Renal pelvis (tissue), 4 donors: ENCODE data around the gene ZRANB2. TPM values are rescaled to one million over a fixed set of nuclear protein-coding genes. Genes with fewer than 3 reads are reported as not detected.

ENCODE experiments used
- DNase-seq: peaks from one replicate; pipeline ENCODE4 v3.0.0-alpha.2; 2013
- polyA plus RNA-seq, 3 donors: library from polyadenylated mRNA; unstranded; fragments of 120-200 nt; gene quantifications; one replicate each; pipeline ENCODE4 v1.2.1, GENCODE V29; 2013; ENCODE audit not compliant: insufficient read length in 3 of 3

Gene ZRANB2
- polyA plus RNA-seq, 3 donors, result 143 to 203 (median 202) TPM

DNA sequence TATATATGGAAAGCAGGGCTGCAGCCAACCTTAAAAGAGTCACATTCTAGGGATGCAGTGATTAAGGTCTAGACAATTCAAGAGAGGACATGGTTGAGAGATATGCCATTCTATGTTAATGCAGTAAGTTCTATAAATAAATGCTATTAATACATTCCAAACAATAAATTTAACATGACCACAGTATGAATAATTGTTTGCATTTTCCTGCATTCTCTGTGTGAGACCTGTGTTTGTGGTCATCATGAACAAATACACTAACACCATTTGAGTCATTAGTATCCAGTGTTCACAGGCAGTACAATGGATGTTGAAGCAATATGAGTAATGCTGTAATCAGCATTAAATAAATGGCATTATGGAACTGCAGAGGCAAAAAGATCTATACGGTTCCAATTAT lies 5.5 kb upstream of the ZRANB2 start:
- no peak for DNase-seq

DNA sequence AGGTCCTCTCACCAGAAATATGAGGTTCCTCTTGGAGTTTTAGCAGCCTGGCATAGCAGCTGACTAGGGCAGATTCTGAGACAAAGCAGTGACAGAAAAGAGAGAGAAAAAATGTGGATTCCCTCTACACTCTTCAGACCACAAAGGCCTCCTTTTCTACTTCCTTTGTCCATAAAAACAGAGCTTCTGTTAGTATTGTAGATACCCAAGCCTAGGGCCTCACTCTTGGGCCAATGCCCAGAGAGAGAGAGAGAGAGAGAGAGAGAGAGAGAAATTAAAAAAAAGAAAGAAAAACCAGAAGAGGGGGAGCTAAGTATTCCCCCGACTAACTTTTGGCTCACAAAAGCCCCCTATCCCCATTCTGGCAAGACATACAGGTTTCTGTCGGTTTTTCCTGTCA lies 2.4 kb upstream of the ZRANB2 start:
- no peak for DNase-seq

DNA sequence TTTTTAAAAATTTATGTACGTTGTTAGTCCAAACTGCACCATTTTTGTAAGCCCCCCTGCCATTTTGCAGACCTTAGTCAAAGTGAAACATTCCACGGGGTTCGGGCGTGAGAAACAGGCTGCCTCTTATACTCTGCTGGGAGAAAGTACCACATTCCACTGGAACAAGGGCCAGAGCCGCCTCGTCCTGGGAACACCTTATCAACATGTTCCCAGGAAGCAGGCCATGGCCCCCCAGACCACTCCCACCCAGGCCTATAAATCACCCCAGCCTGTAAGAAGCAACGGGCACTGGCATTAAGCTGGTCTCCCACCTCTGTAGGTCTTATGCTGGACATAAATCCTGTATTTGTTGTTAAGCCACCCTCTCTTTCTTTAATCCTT lies 854 bp upstream of the ZRANB2 start:
- DNase-seq, result peak; percentile 3

DNA sequence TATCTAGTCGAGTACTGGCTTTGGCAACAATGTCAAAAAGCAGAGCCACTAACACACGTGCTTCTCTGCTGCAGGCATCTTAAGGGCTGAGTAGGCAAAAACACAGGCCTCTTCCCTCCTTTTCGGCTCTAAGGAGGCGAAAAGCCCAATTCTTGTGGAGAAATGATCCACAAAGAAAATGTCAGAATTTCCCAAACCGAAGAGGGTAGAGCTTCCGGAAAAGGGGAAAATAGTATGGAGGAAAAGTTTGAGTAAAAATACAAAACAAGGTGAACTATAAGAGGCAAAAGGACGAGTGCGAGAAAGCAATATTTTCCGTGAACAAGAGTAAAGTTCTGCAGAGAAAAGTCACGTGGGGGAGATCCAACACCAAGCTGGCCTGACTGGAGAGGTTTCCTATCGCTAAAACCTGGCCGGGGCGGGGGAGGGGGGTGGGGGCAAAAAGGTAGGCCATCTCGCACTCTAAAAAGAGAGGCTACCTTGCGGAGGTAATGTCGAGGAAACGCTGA lies 551 bp downstream of the ZRANB2 start:
- peak; percentile 19 for DNase-seq

DNA sequence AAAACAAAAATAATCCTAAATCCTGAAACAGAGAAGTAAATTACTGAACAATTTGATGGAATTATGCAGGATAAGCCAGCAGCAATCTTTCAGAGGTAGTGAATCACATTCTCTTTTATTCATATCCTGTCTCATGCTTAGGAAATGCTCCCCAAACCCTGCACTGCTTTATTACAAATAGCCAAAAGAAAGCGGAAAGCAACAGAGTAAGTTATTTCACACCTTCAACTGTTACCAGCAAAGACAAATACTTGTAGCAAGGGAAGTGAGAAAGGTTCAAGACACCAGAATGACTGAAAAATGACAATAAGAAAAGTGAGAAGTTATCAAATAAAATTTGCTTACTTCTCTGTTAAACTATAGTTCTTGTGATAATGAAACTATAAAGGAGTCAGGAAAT lies 6.2 kb downstream of the ZRANB2 start:
- no peak for DNase-seq

DNA sequence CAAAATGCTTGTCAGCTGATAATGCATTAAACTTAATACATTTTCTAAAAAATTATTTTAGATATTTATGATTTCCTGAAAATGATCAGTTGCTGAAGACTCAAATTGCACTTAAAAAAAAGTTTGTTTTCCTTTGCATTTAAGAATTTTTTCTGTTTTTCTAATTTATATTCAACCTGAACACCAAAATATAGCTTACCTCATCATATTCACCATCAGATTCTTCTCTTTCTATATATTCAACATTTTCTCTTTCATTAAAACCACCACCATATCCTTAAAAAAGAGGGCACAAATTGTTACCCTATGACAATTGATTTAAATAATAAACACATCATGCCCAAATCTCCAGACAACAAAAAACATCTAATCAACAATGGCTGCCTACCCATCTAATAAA lies 8.6 kb downstream of the ZRANB2 start:
- no peak for DNase-seq

DNA sequence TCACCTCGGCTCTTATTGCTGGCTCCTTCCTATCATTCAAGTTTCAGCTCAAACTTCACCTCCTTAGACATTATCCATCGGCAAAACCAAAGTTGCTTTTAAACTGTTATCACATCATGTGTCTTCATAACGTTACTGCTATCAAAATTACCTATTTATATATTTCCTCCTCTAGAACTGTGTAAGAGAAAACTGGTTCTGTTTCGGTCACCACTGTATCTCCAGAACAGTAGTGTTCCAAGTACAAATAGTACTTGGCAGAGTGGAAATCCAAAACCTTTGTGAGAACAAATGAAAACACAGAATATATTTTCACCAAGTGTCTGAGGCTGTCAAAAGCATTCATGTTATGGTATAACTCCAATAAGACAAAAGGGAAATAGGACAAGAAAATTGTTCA lies 9.1 kb downstream of the ZRANB2 start:
- DNase-seq, result no peak

DNA sequence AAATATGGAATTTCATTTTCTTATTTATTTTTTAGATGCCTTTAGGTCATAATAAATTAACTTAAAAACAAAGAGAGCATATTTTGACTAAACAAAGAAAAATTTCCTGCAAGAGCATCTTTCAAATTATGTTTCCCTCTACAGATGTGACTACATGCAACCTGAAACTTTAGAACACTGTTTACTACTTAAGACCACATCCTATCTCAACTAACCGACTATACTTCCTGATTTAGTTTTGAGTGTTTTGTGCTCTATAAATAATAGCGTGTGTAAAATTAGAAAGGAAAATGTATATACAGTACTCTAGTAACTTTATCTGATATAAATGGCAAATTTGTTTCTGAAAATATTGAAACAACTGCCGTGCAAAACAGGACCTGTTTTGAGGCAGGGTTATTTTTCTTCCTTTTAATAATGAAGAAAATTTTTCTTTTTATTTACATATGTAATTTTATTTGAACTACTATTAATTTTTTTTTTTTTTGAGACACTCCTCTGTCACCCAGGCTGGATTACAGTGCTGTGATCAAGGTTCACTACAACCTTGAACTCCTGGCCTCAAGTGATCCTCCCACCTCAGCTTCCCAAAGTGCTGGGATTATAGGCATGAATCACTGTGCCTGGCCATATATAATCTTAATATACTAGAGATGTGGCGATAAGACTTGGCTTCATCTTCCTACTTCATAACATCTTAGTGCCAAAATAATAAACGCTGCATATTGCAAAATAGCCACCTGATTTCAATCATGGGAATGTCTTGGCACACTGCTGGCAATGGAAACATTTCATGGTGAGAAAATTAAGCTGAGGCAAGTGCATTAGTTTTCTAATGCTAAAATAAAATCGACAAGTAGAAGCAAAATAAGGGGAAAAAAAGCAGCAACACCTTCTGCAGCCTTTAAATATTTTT lies 12.3 kb downstream of the ZRANB2 start:
- no peak for DNase-seq

DNA sequence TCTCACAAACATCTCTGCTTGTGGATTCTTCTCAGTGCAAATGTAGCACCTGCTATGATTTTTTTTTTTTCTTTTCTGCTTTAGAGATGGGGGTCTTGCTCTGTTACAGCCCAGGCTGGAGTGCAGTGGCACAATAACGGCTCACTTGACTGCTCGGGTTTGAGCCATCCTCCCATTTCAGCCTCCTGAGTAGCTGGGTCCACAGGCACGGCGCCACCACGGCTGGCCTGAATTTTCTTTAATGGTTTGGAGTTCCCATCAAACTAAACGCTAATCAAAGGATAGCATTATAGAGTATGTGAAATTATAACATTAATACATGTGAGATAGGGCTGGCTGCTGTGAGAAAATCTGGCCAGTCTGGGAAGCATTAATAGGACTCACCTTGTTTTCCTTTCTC lies 26.0 kb downstream of the ZRANB2 start:
- DNase-seq, result no peak

DNA sequence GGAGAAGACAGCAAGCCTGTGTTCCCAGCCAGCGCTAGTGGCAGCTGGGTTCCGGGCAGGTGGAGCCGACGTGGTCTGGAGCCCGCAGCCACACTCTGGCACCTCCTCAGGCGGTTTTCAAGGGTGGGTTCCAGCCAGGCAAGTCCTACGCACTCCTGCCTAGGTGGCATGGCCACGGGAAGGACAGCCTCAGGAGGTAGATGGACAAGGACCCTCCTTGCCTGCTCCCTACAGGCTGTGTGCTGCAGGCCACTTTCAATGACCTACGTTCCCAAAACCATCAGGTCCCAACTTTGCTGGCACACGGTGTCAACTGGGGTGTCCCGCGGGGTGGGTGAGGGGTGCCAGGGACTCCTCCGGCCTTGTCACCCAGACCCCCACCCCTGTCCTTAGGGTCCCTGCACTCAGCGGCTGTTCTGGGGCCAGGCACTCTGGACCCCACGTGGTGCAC lies 26.5 kb downstream of the ZRANB2 start:
- no peak for DNase-seq

DNA sequence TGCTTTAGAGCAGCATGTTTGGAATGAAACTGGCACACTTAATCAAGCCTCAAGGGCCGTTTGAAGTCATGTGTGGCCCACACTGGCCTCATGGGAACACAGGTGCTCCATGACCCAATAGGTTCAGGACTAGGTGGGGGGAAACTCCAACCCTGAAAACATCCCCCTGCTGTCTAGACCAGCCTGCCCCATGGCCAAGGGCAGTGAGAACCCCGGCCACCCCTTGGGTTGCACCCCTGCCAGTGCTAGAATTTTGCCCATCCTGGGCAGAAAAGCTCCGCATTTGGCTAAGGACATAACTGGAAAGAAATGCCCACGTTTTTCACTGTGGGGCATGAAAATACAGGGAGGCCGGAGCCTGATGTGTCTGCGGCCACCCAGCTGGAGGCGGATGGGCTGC lies 27.1 kb downstream of the ZRANB2 start:
- no peak for DNase-seq

DNA sequence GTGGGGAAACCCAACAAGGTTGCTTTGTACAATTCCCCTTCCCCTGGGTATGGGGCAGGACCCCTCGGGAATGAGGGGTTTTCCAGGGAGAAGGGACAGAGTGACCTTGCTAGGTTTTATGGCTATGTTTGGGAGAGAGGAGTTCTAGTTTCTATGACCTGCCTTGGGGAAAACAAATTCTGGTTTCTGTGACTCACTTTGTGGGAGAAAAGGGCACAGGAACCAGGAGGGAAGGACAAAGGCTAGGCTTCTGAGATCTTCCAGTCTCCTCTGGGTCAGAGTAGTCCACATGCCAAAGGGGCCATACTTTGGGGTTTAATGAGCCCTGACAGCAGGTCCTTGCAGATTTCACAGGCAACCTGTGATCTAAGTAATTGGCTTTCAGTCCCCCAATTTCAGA lies 27.7 kb downstream of the ZRANB2 start:
- DNase-seq, result no peak

DNA sequence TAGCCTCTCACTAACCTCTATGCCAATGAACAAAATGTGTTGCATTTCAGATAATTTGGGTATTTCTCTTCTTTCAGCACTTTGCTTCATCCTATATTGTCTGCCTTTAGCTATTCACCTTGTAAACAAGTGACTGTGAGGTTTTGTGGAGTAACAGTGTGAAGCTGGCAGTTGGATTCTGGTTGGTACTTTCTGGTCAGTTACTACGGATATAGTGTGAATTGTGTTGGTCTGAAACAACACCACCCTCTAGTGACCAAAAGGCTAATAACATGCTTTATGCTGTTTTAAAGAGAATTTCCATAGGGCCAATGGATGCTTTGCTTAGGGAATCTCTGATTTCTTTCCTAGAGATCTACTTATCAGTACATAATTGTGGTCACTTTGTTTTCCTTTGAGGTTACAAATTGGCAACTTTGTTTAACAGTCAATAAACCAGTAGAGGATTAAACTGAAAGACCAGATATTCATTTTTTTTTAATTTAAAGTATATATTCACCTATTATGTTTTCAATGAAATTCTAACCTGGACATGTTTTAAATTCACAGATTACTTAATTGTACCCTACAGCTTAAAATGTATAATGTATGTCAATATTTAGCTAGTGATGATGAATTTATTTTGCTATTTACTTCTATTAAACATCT lies 30.8 kb downstream of the ZRANB2 start:
- peak; percentile 67 for DNase-seq

DNA sequence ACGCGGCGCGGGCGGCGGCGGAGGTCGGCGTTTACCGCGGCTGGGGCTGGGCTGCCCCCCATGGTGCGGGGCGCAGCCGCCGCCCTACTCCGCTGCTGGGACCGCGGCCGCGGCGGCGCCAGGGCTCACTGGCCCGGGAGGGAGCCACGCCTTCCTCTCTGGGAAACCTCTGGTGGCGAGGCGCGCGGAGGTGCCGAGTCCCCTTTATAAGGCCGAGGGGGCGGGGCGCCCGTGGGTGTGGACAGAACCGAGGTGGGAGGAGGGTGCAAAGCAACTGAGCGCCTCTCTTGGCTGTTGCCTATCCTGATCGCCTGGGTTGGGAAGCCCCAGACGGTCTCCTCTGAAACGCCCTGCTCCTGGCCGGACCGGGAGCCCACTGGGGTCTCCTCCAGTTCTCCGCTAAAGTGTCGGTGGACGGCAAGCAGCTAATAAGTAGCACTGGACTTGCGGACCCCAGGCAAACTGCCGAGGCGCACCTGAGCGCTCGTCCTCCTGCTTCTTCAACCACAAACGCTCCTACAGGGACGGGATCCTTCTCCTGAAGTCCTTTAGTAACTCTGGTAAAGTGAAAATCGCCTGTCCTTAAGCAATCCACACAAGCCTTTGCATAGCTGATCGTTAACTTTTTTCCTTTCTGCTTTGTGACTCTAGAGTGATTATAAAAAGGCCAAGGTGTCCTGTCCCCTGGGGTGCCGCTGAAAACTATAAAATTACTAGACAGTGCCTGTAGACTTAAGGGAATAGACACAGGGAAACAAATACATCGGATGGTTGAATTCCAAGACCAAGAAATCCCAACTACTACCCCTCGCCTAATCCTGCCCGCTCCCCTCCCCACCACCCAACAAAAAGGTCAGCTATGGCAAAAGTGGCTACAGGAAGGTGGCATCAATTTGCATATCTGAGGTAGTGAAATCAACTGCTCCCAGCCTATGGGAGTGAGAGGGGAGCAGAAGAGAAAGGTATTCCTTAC lies 32.9 kb downstream of the ZRANB2 start, which contains the start of gene PTGER3:
PTGER3 (minus strand) TSS at position 182 of the 973 bp plus-strand sequence. CDS start 239 bp downstream, outside the sequence.
- peak; percentile 36 for DNase-seq

DNA sequence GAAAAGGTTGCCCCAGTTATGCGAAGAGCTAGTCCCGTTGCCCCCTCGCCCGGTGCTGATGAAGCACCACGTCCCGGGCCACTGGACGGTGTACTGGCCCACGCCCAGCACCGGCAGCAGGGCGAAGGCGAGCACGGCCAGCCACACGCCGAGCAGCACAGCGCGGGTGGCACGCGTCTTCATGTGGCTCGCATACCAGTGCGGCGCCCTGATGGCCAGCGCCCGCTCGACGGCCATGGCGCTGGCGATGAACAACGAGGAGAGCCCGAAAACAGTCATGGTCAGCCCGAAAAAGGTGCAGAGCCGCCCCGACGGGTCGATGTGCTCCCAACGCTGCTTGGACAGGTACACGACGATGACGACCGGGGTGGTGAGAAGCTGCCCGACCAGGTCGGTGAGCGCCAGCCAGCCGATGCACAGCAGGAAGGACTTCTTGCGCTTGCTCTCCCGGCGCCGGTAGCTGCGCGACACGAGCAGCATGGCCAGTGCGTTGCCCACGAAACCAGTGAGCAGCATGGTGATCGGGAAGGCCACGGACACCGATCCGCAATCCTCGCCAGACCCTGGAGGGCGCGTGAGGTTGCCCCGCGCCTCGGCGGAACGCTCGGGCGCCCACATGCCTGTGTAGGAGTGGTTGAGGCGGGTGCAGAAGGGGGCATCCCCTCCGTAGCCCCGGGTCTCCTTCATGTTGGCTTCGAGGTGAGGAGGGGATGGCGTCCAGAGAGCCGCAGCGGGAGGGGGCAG lies 33.8 kb downstream of the ZRANB2 start:
- peak; percentile 10 for DNase-seq

DNA sequence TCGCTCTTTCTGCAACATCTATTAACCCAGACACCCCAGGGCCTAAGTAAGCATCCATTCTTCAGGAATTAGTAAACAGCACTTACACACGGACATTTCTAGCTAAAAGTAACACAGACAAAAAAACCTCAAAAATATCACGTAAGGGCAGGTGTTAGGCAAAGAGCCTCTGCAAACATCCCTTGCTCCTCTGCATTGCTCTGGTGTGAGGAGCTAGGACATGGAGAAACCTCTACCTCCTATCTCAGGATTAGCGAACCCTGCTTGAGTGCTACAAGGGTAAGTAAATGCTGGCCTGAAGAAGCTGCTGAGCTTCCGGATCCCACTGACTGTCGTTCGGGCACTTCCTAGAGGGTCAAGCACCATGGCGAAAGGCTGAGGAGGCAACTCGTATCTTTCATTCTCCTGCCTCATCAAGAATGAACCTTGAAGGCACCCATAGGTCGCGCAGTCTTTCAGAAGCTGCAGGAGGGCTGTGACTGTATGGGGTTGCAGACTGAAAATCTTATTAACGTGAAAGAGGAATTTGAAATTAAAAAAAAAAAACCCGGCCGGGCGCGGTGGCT lies 35.3 kb downstream of the ZRANB2 start:
- no peak for DNase-seq

DNA sequence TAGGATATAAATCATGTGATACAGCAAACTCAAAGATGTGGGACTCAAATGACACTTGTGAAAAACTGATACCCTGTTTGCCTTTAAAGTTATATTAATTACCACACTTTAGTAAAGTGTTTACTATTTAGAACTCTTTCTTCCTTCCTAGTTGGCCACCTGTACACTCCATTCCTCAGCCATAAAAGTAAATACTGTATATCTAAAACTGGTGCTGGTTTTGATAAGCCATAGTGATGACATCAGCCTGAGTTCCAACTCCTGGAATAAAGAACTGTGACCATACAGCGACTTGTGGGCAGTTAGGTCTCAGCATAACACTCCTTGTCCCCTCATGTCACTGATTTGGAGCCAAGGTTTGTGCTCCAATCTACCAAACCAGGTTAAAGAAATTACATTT lies 36.0 kb downstream of the ZRANB2 start:
- no peak for DNase-seq

DNA sequence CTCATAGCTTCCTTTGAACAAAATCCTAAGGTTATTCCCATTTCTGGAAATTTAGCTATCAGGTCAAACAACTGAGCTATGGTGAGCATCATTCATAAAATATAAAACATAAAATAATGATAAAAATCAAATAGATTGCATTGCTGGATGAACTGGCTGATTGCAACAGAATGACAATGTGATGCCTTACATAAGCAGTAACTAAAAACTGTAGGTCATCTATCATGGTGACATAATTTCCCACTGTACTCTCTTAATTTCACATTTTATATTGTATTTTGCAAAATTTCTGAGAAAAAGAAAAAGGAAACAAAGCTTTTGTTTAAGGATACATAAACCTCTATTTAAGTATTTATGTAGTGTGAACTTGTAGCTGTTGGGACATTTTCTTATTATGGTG lies 37.8 kb downstream of the ZRANB2 start:
- no peak for DNase-seq

DNA sequence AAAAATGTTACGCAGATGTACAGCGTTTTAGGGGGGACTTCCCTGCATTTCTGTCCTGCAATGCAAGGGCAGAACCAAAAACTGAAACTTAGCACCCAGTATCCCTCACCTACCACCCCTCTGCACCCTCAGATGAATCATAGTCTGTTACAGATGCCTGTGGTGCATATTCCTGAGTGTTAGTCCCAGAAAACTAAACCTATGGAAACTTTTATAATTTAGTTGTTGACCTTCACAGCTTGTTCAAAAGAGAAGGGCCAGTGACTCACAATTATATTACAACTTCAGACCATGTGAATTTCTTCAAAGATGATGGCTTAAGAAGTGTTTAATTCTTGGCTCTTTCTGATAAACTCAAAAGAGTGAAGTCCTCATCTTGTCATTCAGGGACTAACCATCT lies 39.0 kb downstream of the ZRANB2 start:
- DNase-seq, result no peak

DNA sequence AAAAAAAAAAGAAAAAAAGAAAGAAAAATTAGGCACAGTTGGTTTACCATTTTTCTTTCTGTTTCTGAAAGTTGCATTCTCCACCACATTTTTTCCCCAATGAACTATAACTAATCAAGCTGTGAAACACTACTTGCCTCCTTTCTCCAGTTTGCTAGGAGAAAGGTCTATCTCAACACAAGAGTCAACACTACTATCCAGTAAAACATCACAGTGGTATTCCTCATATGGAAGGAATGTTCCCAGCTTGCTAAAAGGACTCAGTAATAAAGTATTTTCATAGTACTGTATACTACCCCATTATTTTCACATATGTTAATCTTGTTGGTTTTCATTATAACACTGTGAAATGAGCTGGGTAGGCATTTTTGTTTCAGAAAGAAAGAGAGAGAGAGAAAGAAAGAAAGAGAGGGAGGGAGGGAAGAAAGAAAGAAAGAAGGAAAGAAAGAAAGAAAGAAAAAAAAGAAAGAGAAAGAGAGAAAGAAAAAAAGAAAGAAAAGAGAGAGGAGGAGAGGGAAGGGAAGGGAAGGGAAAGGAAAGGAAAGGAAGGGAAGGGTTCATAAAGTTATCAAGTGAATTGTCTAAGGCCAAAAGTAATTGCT lies 41.1 kb downstream of the ZRANB2 start:
- DNase-seq, result no peak
